ENCODE data around the gene FMN1. TPM values are rescaled to one million over a fixed set of nuclear protein-coding genes. Genes with fewer than 3 reads are reported as not detected.

The FMN1 gene
- total RNA-seq, 4 donors from 2014 or later = 12.6 to 52.2 (median 20.1) TPM

GRCh38 chr15:32877252-32878019 lies 317.1 kb downstream of the FMN1 start:
- no peak overlapping the region for H3K4me3 ChIP-seq (ENCODE audit: low read depth, poor library complexity, severe bottlenecking)
- intact Hi-C loops (cut with DNase I; ENCODE audit: low total_unique reads) = no loop called here
- 50 to 54% methylated on average over 3 of the region's 3 CpGs for WGBS, 2 donors
- DNase-seq (ENCODE audit: low spot score in 2 of 2) = no peak
- TF ChIP-seq POLR2A (IDR thresholded peaks at IDR 0.05) (no peak), CTCF (IDR thresholded peaks at IDR 0.05) (no peak)

GRCh38 chr15:32873284-32874114 lies 321.0 kb downstream of the FMN1 start:
- TF ChIP-seq POLR2A (IDR thresholded peaks at IDR 0.05) (no peak), CTCF (IDR thresholded peaks at IDR 0.05) (no peak)
- DNase-seq (ENCODE audit: low spot score in 2 of 2) = no peak
- intact Hi-C loops (cut with DNase I; ENCODE audit: low total_unique reads) = no loop called here
- WGBS, 2 donors = 86 to 88% methylated on average over 15 of the region's 15 CpGs
- no peak overlapping the region for H3K4me3 ChIP-seq (ENCODE audit: low read depth, poor library complexity, severe bottlenecking)

GRCh38 chr15:32872621-32873283 lies 321.8 kb downstream of the FMN1 start:
- peak in 1 of 2 donors; percentile 34 for DNase-seq (ENCODE audit: low spot score in 2 of 2)
- TF ChIP-seq POLR2A (IDR thresholded peaks at IDR 0.05) (no peak), CTCF (IDR thresholded peaks at IDR 0.05) (no peak)
- intact Hi-C loops (cut with DNase I; ENCODE audit: low total_unique reads) = no loop called here

GRCh38 chr15:32871883-32872282 lies 322.6 kb downstream of the FMN1 start:
- intact Hi-C loops (cut with DNase I; ENCODE audit: low total_unique reads) = no loop called here
- no peak for DNase-seq (ENCODE audit: low spot score in 2 of 2)
- 73 to 74% methylated on average over 2 of the region's 2 CpGs for WGBS, 2 donors
- TF ChIP-seq CTCF (IDR thresholded peaks at IDR 0.05) (no peak), POLR2A (IDR thresholded peaks at IDR 0.05) (no peak)
- no peak overlapping the region for H3K4me3 ChIP-seq (ENCODE audit: low read depth, poor library complexity, severe bottlenecking)

More at GRCh38 chr15:32872621-32873283, 321.8 kb downstream of the FMN1 start:
- no peak overlapping the region for H3K4me3 ChIP-seq (ENCODE audit: low read depth, poor library complexity, severe bottlenecking)
- 71 to 78% methylated on average over 5 of the region's 5 CpGs for WGBS, 2 donors

- no peak overlapping the region for H3K4me3 ChIP-seq (ENCODE audit: low read depth, poor library complexity, severe bottlenecking)
- TF ChIP-seq POLR2A (IDR thresholded peaks at IDR 0.05) (no peak), CTCF (IDR thresholded peaks at IDR 0.05) (no peak)
- 83 to 84% methylated on average over 14 of the region's 14 CpGs for WGBS, 2 donors
- DNase-seq (ENCODE audit: low spot score in 2 of 2) = no peak
- intact Hi-C loops (cut with DNase I; ENCODE audit: low total_unique reads) = no loop called here
These were observed 324.1 kb downstream of the FMN1 start for GRCh38 chr15:32870240-32871033.
